Measurements from ENCODE around the gene SRMS. TPM values are rescaled to one million over a fixed set of nuclear protein-coding genes. Genes with fewer than 3 reads are reported as not detected.

The SRMS gene
- total RNA-seq, 1 experiment from 2014 or later, result 1.4 TPM

DNA sequence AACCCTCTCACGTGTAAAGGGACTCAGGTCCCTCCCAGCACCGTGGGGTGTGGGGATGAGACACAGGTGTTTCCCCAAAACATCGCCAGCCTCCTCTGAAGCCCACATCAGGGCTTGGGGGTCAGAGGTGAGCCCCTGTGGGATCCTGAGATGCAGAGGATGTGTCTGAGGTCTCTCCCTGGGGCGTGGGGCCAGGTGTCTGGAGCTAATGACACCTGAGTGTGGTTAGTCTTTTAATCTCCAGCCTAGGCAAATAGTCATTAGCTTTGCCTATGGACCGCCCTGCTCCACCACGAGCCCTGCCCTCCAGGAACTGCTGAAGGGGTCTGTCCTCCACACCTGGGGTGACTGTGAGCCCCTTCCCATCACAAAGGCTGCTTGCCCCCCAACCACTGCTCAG lies 1.7 kb downstream of the SRMS start:
- no peak overlapping the region for H3K27ac Mint-ChIP-seq (ENCODE audit: low read depth, unreplicated experiment)
- CTCF ChIA-PET, result interaction anchor here (0.9 to 2.6 kb wide), 2 partner anchors 36 to 429 kb away, joined by 3 to 9 read pairs; no protein-coding TSS in a partner anchor
- H3K4me3 Mint-ChIP-seq (ENCODE audit: unreplicated experiment), result no peak overlapping the region
- H3K9me3 Mint-ChIP-seq (ENCODE audit: unreplicated experiment), result no peaks in the 10 kb centered on the region
- POLR2A ChIA-PET, result interaction anchor here (0.7 to 2.7 kb wide), 6 partner anchors 10 to 273 kb away, joined by 3 to 12 read pairs (median 4); partner anchors contain the start of genes ARFGAP1, ARFRP1, PPDPF and ZGPAT
- TF ChIP-seq, protein P1, sequence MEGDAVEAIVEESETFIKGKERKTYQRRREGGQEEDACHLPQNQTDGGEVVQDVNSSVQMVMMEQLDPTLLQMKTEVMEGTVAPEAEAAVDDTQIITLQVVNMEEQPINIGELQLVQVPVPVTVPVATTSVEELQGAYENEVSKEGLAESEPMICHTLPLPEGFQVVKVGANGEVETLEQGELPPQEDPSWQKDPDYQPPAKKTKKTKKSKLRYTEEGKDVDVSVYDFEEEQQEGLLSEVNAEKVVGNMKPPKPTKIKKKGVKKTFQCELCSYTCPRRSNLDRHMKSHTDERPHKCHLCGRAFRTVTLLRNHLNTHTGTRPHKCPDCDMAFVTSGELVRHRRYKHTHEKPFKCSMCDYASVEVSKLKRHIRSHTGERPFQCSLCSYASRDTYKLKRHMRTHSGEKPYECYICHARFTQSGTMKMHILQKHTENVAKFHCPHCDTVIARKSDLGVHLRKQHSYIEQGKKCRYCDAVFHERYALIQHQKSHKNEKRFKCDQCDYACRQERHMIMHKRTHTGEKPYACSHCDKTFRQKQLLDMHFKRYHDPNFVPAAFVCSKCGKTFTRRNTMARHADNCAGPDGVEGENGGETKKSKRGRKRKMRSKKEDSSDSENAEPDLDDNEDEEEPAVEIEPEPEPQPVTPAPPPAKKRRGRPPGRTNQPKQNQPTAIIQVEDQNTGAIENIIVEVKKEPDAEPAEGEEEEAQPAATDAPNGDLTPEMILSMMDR (IDR thresholded peaks at IDR 0.05; ENCODE audit: unreplicated experiment), result no peak
- H3K36me3 Mint-ChIP-seq (ENCODE audit: insufficient read depth, unreplicated experiment), result peaks cover 7% of the 10 kb centered on the region
- intact Hi-C loops (cut with micrococcal nuclease), result no loop called here
- no TSS peak for BruUV-seq (replicated peaks)
- H3K27me3 Mint-ChIP-seq (ENCODE audit: insufficient read depth, unreplicated experiment), result no peaks in the 10 kb centered on the region
- H3K4me1 Mint-ChIP-seq (ENCODE audit: insufficient read depth, unreplicated experiment), result peaks cover 21% of the 10 kb centered on the region
- DNase-seq (ENCODE audit: unreplicated experiment), result no peak

DNA sequence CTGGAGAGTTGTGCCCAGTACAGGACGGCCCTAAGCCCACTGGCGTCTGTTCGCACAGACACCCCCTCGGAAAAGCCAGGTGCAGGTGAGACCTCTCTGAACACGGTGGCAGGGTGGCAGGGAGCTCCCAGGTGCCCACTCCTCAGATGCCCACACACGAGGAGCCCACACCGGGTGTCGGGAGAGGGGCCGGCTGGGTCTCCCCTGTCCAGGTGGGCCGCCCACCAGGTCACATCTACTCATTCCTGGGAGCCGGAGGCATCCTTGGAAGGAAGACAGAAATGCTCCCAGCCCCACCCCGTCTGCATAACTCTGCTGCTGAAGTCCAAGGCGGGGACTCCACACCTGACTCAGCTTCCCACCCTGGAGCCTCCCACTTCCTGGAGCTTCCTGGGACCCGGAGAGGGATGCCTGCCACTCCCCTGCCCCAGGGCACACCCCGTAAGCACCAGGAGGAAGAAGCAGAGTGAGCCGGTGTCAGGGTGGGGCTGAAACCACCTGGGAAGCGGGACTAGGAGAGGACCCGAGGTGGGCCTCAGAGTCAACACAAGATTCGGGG lies 2.5 kb downstream of the SRMS start:
- no peak overlapping the region for H3K27ac Mint-ChIP-seq (ENCODE audit: low read depth, unreplicated experiment)
- TF ChIP-seq, protein P1 (IDR thresholded peaks at IDR 0.05; ENCODE audit: unreplicated experiment), result no peak
- DNase-seq (ENCODE audit: unreplicated experiment), result peak; percentile 82
- BruUV-seq (replicated peaks), result no TSS peak
- ChIA-PET CTCF (interaction anchor here (0.6 to 2.6 kb wide), 5 partner anchors 23 to 576 kb away, joined by 3 to 9 read pairs (median 4); no protein-coding TSS in a partner anchor), POLR2A (interaction anchor here (0.7 to 2.7 kb wide), 10 partner anchors 9 to 320 kb away, joined by 3 to 12 read pairs (median 4); partner anchors contain the start of genes ARFGAP1, ARFRP1, FNDC11 and PPDPF)
- intact Hi-C loops (cut with micrococcal nuclease), result no loop called here
- no peaks in the 10 kb centered on the region for H3K27me3 Mint-ChIP-seq (ENCODE audit: insufficient read depth, unreplicated experiment)
- H3K36me3 Mint-ChIP-seq (ENCODE audit: insufficient read depth, unreplicated experiment), result peaks cover 7% of the 10 kb centered on the region
- no peaks in the 10 kb centered on the region for H3K9me3 Mint-ChIP-seq (ENCODE audit: unreplicated experiment)
- peaks cover 21% of the 10 kb centered on the region for H3K4me1 Mint-ChIP-seq (ENCODE audit: insufficient read depth, unreplicated experiment)
- no peak overlapping the region for H3K4me3 Mint-ChIP-seq (ENCODE audit: unreplicated experiment)

DNA sequence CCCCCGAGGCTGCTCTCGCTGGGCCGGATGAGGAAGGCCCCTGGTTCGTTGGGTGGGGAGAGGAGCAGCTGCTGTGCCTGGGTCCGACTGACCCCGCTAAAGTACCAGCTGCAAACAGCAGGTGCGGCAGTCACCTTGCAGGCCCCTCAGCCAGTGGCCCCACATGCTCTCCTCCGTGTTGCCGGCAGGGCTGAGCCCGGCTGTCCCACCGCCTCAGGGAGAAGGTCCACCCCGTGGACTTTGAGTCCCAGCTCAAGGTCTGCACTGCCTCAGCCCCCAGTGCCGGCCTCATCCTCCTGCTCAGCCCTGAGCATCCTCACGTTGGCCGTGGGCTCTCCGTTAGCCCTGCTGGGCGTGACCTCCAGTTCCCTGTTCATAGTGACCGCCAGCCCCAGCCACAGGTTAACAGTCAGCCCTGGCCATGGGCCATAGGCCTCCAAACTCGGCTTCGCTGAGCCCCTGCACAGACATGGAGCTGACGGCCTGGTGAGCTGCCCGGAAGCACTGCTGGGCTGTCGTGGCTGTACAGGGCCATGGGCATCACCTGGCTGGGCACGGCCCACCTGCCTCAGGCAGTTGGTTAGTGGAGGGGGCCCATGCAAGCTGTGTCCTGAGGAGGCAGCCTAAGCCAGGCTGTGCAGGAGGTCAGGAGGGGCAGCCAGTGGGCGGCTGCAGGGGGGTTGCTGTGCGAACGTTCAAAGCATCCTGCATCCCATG lies 3.1 kb downstream of the SRMS start:
- BruUV-seq (replicated peaks), result no TSS peak
- POLR2A ChIA-PET, result interaction anchor here (0.7 to 2.7 kb wide), 10 partner anchors 8 to 320 kb away, joined by 3 to 12 read pairs (median 6); partner anchors contain the start of genes ARFGAP1, FNDC11, PPDPF and RTEL1
- Mint-ChIP-seq H3K27me3 (ENCODE audit: insufficient read depth, unreplicated experiment) (no peaks in the 10 kb centered on the region), H3K4me3 (ENCODE audit: unreplicated experiment) (no peak overlapping the region), H3K9me3 (ENCODE audit: unreplicated experiment) (no peaks in the 10 kb centered on the region), H3K36me3 (ENCODE audit: insufficient read depth, unreplicated experiment) (peaks cover 7% of the 10 kb centered on the region), H3K4me1 (ENCODE audit: insufficient read depth, unreplicated experiment) (peaks cover 21% of the 10 kb centered on the region), H3K27ac (ENCODE audit: low read depth, unreplicated experiment) (no peak overlapping the region)
- TF ChIP-seq, protein P1 (IDR thresholded peaks at IDR 0.05; ENCODE audit: unreplicated experiment), result no peak
- intact Hi-C loops (cut with micrococcal nuclease), result no loop called here
- no peak for DNase-seq (ENCODE audit: unreplicated experiment)
- CTCF ChIA-PET, result interaction anchor here (0.6 to 2.6 kb wide), 5 partner anchors 23 to 577 kb away, joined by 3 to 9 read pairs (median 4); no protein-coding TSS in a partner anchor

DNA sequence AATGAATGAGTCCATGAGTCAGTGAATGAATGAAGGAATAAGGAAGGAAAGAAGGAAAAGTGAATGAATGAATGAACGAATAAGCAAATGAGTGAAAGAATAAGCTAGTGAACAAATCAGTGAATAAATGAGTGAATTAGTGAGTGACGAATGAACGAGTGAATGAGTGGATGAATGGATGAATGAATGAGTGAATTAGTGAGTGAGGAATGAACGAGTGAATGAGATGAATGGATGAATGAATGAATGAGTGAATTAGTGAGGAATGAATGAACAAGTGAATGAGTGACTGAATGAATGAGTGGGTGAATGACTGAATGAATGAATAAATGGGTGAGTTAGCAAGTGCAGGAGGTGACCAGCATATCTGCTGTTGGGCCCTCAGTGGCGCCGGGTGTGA lies 3.8 kb downstream of the SRMS start:
- TF ChIP-seq, protein P1 (IDR thresholded peaks at IDR 0.05; ENCODE audit: unreplicated experiment), result no peak
- no peak overlapping the region for H3K4me3 Mint-ChIP-seq (ENCODE audit: unreplicated experiment)
- no peak for DNase-seq (ENCODE audit: unreplicated experiment)
- intact Hi-C loops (cut with micrococcal nuclease), result no loop called here
- H3K36me3 Mint-ChIP-seq (ENCODE audit: insufficient read depth, unreplicated experiment), result peaks cover 7% of the 10 kb centered on the region
- H3K27ac Mint-ChIP-seq (ENCODE audit: low read depth, unreplicated experiment), result no peak overlapping the region
- H3K4me1 Mint-ChIP-seq (ENCODE audit: insufficient read depth, unreplicated experiment), result peaks cover 21% of the 10 kb centered on the region
- POLR2A ChIA-PET, result interaction anchor here (0.5 to 2.7 kb wide), 7 partner anchors 8 to 164 kb away, joined by 3 to 12 read pairs (median 6); partner anchors contain the start of genes ARFRP1, PPDPF, RTEL1 and STMN3
- CTCF ChIA-PET, result interaction anchor here (0.5 kb wide), 1 partner anchor 32 kb away, joined by 3 read pairs; no protein-coding TSS in a partner anchor
- H3K9me3 Mint-ChIP-seq (ENCODE audit: unreplicated experiment), result no peaks in the 10 kb centered on the region
- BruUV-seq (replicated peaks), result no TSS peak
- no peaks in the 10 kb centered on the region for H3K27me3 Mint-ChIP-seq (ENCODE audit: insufficient read depth, unreplicated experiment)
